KOPT-K1 (cell line): ENCODE results near the gene FOXF2.

Experiments used
- H3K27ac ChIP-seq: fragments of 200-600 bp; sonication (generic); 2 replicates; pipeline ENCODE4 v1.5.1; 2016; ENCODE audit warnings: antibody characterized with exemption, mild to moderate bottlenecking, low read depth, low read length; ENCODE audit not compliant: poor library complexity, severe bottlenecking
- H3K36me3 ChIP-seq: fragments of 200-600 bp; sonication (generic); 2 replicates; pipeline ENCODE4 v1.5.1; 2017; ENCODE audit warnings: antibody characterized with exemption, mild to moderate bottlenecking, low read length, moderate library complexity; ENCODE audit not compliant: insufficient read depth
- H3K9me3 ChIP-seq: fragments of 200-600 bp; sonication (generic); 2 replicates; pipeline ENCODE4 v1.5.1; 2017; ENCODE audit warnings: antibody characterized with exemption, low read length, mild to moderate bottlenecking; ENCODE audit not compliant: insufficient read depth, poor library complexity, severe bottlenecking

FOXF2 gene

GRCh38 chr6:1406306-1407072, 17.1 kb downstream of the FOXF2 start:
- Histone ChIP-seq H3K36me3 (no peaks in the 10 kb centered on the region), H3K27ac (no peak overlapping the region)

GRCh38 chr6:1407499-1407990, 18.2 kb downstream of the FOXF2 start:
- Histone ChIP-seq H3K9me3 (no peaks in the 10 kb centered on the region), H3K36me3 (no peaks in the 10 kb centered on the region), H3K27ac (no peak overlapping the region)

More at GRCh38 chr6:1406306-1407072, 17.1 kb downstream of the FOXF2 start:
- no peaks in the 10 kb centered on the region for H3K9me3 ChIP-seq

GRCh38 chr6:1409774-1410465, 20.5 kb downstream of the FOXF2 start:
- H3K36me3 ChIP-seq, result no peaks in the 10 kb centered on the region
- no peak overlapping the region for H3K27ac ChIP-seq
- H3K9me3 ChIP-seq, result no peaks in the 10 kb centered on the region

GRCh38 chr6:1412901-1413300, 23.5 kb downstream of the FOXF2 start:
- H3K27ac ChIP-seq, result no peak overlapping the region
- H3K9me3 ChIP-seq, result no peaks in the 10 kb centered on the region
- H3K36me3 ChIP-seq, result no peaks in the 10 kb centered on the region

GRCh38 chr6:1415416-1416063, 26.2 kb downstream of the FOXF2 start:
- peaks cover 5% of the 10 kb centered on the region for H3K9me3 ChIP-seq
- H3K36me3 ChIP-seq, result no peaks in the 10 kb centered on the region
- H3K27ac ChIP-seq, result no peak overlapping the region

GRCh38 chr6:1416191-1416760, 26.9 kb downstream of the FOXF2 start:
- H3K36me3 ChIP-seq, result no peaks in the 10 kb centered on the region
- peaks cover 13% of the 10 kb centered on the region for H3K9me3 ChIP-seq
- H3K27ac ChIP-seq, result no peak overlapping the region

- Histone ChIP-seq H3K9me3 (peaks cover 17% of the 10 kb centered on the region), H3K27ac (no peak overlapping the region), H3K36me3 (no peaks in the 10 kb centered on the region)
These were observed 27.4 kb downstream of the FOXF2 start for GRCh38 chr6:1416820-1417219.

- H3K36me3 ChIP-seq, result no peaks in the 10 kb centered on the region
- H3K9me3 ChIP-seq, result peaks cover 17% of the 10 kb centered on the region
- H3K27ac ChIP-seq, result no peak overlapping the region
These were observed 28.3 kb downstream of the FOXF2 start for GRCh38 chr6:1417718-1418117.

GRCh38 chr6:1418471-1419191, 29.3 kb downstream of the FOXF2 start:
- Histone ChIP-seq H3K36me3 (no peaks in the 10 kb centered on the region), H3K9me3 (peaks cover 17% of the 10 kb centered on the region), H3K27ac (no peak overlapping the region)

- Histone ChIP-seq H3K36me3 (no peaks in the 10 kb centered on the region), H3K27ac (no peak overlapping the region), H3K9me3 (peaks cover 17% of the 10 kb centered on the region)
These were observed 31.0 kb downstream of the FOXF2 start for GRCh38 chr6:1420382-1420781.

- no peak overlapping the region for H3K27ac ChIP-seq
- H3K36me3 ChIP-seq, result no peaks in the 10 kb centered on the region
- H3K9me3 ChIP-seq, result peaks cover 17% of the 10 kb centered on the region
These were observed 32.9 kb downstream of the FOXF2 start for GRCh38 chr6:1422290-1422689.

- Histone ChIP-seq H3K9me3 (peaks cover 17% of the 10 kb centered on the region), H3K27ac (no peak overlapping the region), H3K36me3 (no peaks in the 10 kb centered on the region)
These were observed 34.2 kb downstream of the FOXF2 start for GRCh38 chr6:1423578-1423977.

GRCh38 chr6:1424306-1424927, 35.0 kb downstream of the FOXF2 start:
- H3K36me3 ChIP-seq, result no peaks in the 10 kb centered on the region
- H3K9me3 ChIP-seq, result peaks cover 17% of the 10 kb centered on the region
- H3K27ac ChIP-seq, result no peak overlapping the region

- Histone ChIP-seq H3K27ac (no peak overlapping the region), H3K9me3 (peaks cover 3% of the 10 kb centered on the region), H3K36me3 (no peaks in the 10 kb centered on the region)
These were observed 37.0 kb downstream of the FOXF2 start for GRCh38 chr6:1426416-1426815.
